ENCODE measurements around the gene GRIPAP1. TPM values are rescaled to one million over a fixed set of nuclear protein-coding genes. Genes with fewer than 3 reads are reported as not detected.
"Not testable (repeated sequence)": the region's sequence is repeated elsewhere in the genome, so short reads cannot be mapped to it uniquely, and the experiment has no call there.

Gene GRIPAP1
- total RNA-seq, 1 experiment from 2014 or later = 18.0 TPM

DNA sequence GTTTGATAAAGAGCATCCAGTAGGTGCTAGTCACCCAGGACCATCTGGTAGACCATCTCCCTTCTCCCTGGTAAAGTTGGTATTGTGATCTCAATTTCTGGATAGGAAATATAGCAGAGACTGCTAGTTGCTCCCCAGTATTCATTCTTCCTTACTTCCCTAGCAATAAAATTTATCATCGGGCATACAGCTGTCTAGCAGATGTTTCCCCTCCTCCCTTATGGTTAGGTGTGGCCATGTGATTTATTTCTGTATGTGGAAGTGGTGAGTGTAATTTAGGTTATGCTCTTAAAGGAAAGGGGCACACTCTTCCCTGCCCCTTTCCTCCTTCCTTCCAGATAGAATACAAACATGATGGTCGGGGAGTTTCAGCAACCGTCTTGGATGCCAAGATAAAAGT is 18.2 kb downstream of the GRIPAP1 start:
- DNase-seq = no peak
- Histone ChIP-seq H3K27ac (ENCODE audit: low read length) (no peak overlapping the region), H3K4me3 (ENCODE audit: low read length) (no peak overlapping the region), H3K9ac (ENCODE audit: low read length) (no peak overlapping the region), H3K79me2 (ENCODE audit: low read length) (no peaks in the 10 kb centered on the region), H3K27me3 (ENCODE audit: low read length) (no peaks in the 10 kb centered on the region), H3K9me2 (replicated peaks; ENCODE audit: insufficient read depth, low read length) (no peaks in the 10 kb centered on the region), H3K36me3 (ENCODE audit: insufficient read depth, low read length) (no peaks in the 10 kb centered on the region), H3K9me3 (ENCODE audit: low read length) (no peaks in the 10 kb centered on the region), H4K20me1 (ENCODE audit: insufficient read depth, low read depth, low read length) (no peaks in the 10 kb centered on the region), H2AFZ (ENCODE audit: low read length) (no peak overlapping the region), H3K4me2 (ENCODE audit: low read depth, low read length, poor library complexity, severe bottlenecking) (no peak overlapping the region), H3K4me1 (ENCODE audit: low read length) (no peaks in the 10 kb centered on the region)

GRCh38 chrX:48983081-48983480 is 19.0 kb downstream of the GRIPAP1 start:
- Histone ChIP-seq H3K79me2 (ENCODE audit: low read length) (no peaks in the 10 kb centered on the region), H3K4me1 (ENCODE audit: low read length) (no peaks in the 10 kb centered on the region), H3K4me2 (ENCODE audit: low read depth, low read length, poor library complexity, severe bottlenecking) (no peak overlapping the region), H3K27ac (ENCODE audit: low read length) (no peak overlapping the region), H3K9me3 (ENCODE audit: low read length) (no peaks in the 10 kb centered on the region), H3K9ac (ENCODE audit: low read length) (no peak overlapping the region), H3K36me3 (ENCODE audit: insufficient read depth, low read length) (no peaks in the 10 kb centered on the region), H3K27me3 (ENCODE audit: low read length) (no peaks in the 10 kb centered on the region), H3K4me3 (ENCODE audit: low read length) (no peak overlapping the region), H3K9me2 (replicated peaks; ENCODE audit: insufficient read depth, low read length) (no peaks in the 10 kb centered on the region), H2AFZ (ENCODE audit: low read length) (no peak overlapping the region), H4K20me1 (ENCODE audit: insufficient read depth, low read depth, low read length) (no peaks in the 10 kb centered on the region)
- no peak for DNase-seq

DNA sequence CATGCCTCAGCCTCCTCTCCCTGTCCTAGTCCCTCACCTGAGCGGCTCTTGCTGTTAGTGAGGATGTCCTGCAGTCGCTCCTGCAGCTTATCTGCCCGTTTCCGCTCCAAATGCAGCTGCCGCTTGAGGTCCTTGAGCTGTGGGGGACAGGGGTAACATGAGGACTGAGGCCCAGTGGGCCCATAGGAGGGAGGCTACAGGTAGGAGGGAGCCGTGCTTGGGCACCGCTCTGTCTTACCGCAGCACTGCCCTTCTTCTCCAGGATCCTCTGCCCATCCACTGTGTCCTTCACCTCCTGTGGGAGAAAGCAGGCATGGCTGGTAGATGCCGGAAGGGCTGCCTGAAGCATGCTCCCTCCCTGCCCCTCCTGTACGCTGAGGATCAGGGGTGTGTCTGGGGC is 20.9 kb downstream of the GRIPAP1 start:
- H3K9ac ChIP-seq (ENCODE audit: low read length) = no peak overlapping the region
- H4K20me1 ChIP-seq (ENCODE audit: insufficient read depth, low read depth, low read length) = no peaks in the 10 kb centered on the region
- H3K36me3 ChIP-seq (ENCODE audit: insufficient read depth, low read length) = no peaks in the 10 kb centered on the region

DNA sequence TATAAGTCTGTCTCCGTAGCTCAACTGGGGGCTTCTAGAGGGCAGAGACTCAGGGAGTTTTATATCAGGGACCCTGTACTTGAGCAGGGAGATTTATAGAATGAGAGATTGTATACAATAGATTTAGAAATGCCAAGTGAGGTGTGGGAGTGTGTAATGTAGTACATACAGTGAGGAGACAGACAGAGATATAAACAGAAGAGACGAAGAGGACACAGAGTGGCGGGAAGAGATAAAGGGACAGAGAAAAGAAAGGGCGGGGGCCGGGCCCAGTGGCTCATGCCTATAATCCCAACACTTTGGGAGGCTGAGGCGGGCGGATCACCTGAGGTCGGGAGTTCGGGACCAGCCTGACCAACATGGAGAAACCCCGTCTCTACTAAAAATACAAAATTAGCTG is 21.7 kb downstream of the GRIPAP1 start:
- not testable (repeated sequence) for H3K79me2 ChIP-seq (ENCODE audit: low read length); DNase-seq; H4K20me1 ChIP-seq (ENCODE audit: insufficient read depth, low read depth, low read length); H3K9ac ChIP-seq (ENCODE audit: low read length); H3K4me3 ChIP-seq (ENCODE audit: low read length); H3K9me3 ChIP-seq (ENCODE audit: low read length); H3K4me2 ChIP-seq (ENCODE audit: low read depth, low read length, poor library complexity, severe bottlenecking); H3K27ac ChIP-seq (ENCODE audit: low read length); H2AFZ ChIP-seq (ENCODE audit: low read length); H3K27me3 ChIP-seq (ENCODE audit: low read length); H3K36me3 ChIP-seq (ENCODE audit: insufficient read depth, low read length); H3K4me1 ChIP-seq (ENCODE audit: low read length); H3K9me2 ChIP-seq (replicated peaks; ENCODE audit: insufficient read depth, low read length)

More for the DNA sequence above, 20.9 kb downstream of the GRIPAP1 start:
- no peaks in the 10 kb centered on the region for H3K79me2 ChIP-seq (ENCODE audit: low read length)
- H3K27ac ChIP-seq (ENCODE audit: low read length) = no peak overlapping the region
- H3K4me3 ChIP-seq (ENCODE audit: low read length) = no peak overlapping the region
- H3K4me1 ChIP-seq (ENCODE audit: low read length) = no peaks in the 10 kb centered on the region
- H2AFZ ChIP-seq (ENCODE audit: low read length) = no peak overlapping the region
- H3K4me2 ChIP-seq (ENCODE audit: low read depth, low read length, poor library complexity, severe bottlenecking) = no peak overlapping the region
- H3K9me3 ChIP-seq (ENCODE audit: low read length) = no peaks in the 10 kb centered on the region
- H3K9me2 ChIP-seq (replicated peaks; ENCODE audit: insufficient read depth, low read length) = no peaks in the 10 kb centered on the region
- no peaks in the 10 kb centered on the region for H3K27me3 ChIP-seq (ENCODE audit: low read length)
- DNase-seq = no peak

DNA sequence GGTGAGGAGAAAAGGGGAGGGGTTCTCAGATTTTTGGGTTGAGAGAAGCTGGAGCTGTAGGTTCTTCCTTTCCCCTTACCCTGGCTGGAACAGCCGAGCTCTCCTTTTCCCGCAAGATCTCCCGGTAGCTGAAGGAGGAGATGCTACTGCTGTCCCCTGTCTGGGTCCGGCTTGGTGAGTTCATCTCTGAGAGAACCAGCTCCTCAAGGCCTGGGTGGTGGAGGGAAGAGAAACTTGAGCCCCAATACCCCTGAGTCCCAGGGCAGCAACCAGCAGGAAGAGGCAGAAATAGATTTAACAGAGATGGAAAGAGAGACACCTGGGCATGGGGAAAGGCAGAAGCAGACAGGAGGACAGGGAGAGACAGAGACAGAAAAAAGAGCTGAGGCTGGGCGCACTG is 23.8 kb downstream of the GRIPAP1 start:
- no peaks in the 10 kb centered on the region for H3K4me1 ChIP-seq (ENCODE audit: low read length)
- no peaks in the 10 kb centered on the region for H3K27me3 ChIP-seq (ENCODE audit: low read length)
- no peak for DNase-seq
- no peaks in the 10 kb centered on the region for H3K79me2 ChIP-seq (ENCODE audit: low read length)
- H3K9me3 ChIP-seq (ENCODE audit: low read length) = no peaks in the 10 kb centered on the region
- no peaks in the 10 kb centered on the region for H4K20me1 ChIP-seq (ENCODE audit: insufficient read depth, low read depth, low read length)
- no peaks in the 10 kb centered on the region for H3K36me3 ChIP-seq (ENCODE audit: insufficient read depth, low read length)
- H3K4me2 ChIP-seq (ENCODE audit: low read depth, low read length, poor library complexity, severe bottlenecking) = no peak overlapping the region
- no peak overlapping the region for H3K27ac ChIP-seq (ENCODE audit: low read length)
- H3K4me3 ChIP-seq (ENCODE audit: low read length) = no peak overlapping the region
- no peak overlapping the region for H2AFZ ChIP-seq (ENCODE audit: low read length)
- H3K9me2 ChIP-seq (replicated peaks; ENCODE audit: insufficient read depth, low read length) = no peaks in the 10 kb centered on the region
- no peak overlapping the region for H3K9ac ChIP-seq (ENCODE audit: low read length)

- no peaks in the 10 kb centered on the region for H3K9me2 ChIP-seq (replicated peaks; ENCODE audit: insufficient read depth, low read length)
- no peak overlapping the region for H3K9ac ChIP-seq (ENCODE audit: low read length)
- H4K20me1 ChIP-seq (ENCODE audit: insufficient read depth, low read depth, low read length) = no peaks in the 10 kb centered on the region
- H3K27ac ChIP-seq (ENCODE audit: low read length) = no peak overlapping the region
- H3K4me1 ChIP-seq (ENCODE audit: low read length) = no peaks in the 10 kb centered on the region
- no peaks in the 10 kb centered on the region for H3K36me3 ChIP-seq (ENCODE audit: insufficient read depth, low read length)
- no peak for DNase-seq
- no peaks in the 10 kb centered on the region for H3K27me3 ChIP-seq (ENCODE audit: low read length)
- H3K4me3 ChIP-seq (ENCODE audit: low read length) = no peak overlapping the region
- H3K79me2 ChIP-seq (ENCODE audit: low read length) = no peaks in the 10 kb centered on the region
- no peak overlapping the region for H3K4me2 ChIP-seq (ENCODE audit: low read depth, low read length, poor library complexity, severe bottlenecking)
- no peak overlapping the region for H2AFZ ChIP-seq (ENCODE audit: low read length)
- H3K9me3 ChIP-seq (ENCODE audit: low read length) = no peaks in the 10 kb centered on the region
These were observed 26.0 kb downstream of the GRIPAP1 start for GRCh38 chrX:48976086-48976485.

DNA sequence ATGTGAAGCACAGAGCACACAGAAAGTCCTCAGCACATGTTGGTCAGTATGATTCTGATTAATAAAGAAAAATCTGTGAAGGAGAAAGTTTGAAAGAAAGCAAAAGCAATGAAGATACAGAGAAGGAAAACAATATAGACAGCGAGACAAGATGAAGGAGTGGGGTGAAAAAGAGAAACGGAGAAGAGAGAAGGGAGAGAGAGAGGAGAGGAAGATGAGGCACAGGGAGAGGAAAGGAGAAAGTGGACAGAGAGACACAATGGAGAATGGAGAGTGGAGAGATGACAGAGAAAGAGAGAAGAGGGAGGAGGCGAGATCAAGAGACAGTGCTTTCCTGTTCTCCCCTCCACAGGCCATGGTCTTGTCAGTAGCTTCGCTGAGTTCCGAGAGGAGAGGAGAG is 26.5 kb downstream of the GRIPAP1 start:
- no peaks in the 10 kb centered on the region for H3K9me2 ChIP-seq (replicated peaks; ENCODE audit: insufficient read depth, low read length)
- no peaks in the 10 kb centered on the region for H3K9me3 ChIP-seq (ENCODE audit: low read length)
- no peaks in the 10 kb centered on the region for H3K4me1 ChIP-seq (ENCODE audit: low read length)
- no peak overlapping the region for H3K4me3 ChIP-seq (ENCODE audit: low read length)
- no peak for DNase-seq
- no peak overlapping the region for H3K9ac ChIP-seq (ENCODE audit: low read length)
- no peak overlapping the region for H3K4me2 ChIP-seq (ENCODE audit: low read depth, low read length, poor library complexity, severe bottlenecking)
- H3K27ac ChIP-seq (ENCODE audit: low read length) = no peak overlapping the region
- H3K36me3 ChIP-seq (ENCODE audit: insufficient read depth, low read length) = no peaks in the 10 kb centered on the region
- H2AFZ ChIP-seq (ENCODE audit: low read length) = no peak overlapping the region
- H3K79me2 ChIP-seq (ENCODE audit: low read length) = no peaks in the 10 kb centered on the region
- no peaks in the 10 kb centered on the region for H3K27me3 ChIP-seq (ENCODE audit: low read length)
- H4K20me1 ChIP-seq (ENCODE audit: insufficient read depth, low read depth, low read length) = no peaks in the 10 kb centered on the region

DNA sequence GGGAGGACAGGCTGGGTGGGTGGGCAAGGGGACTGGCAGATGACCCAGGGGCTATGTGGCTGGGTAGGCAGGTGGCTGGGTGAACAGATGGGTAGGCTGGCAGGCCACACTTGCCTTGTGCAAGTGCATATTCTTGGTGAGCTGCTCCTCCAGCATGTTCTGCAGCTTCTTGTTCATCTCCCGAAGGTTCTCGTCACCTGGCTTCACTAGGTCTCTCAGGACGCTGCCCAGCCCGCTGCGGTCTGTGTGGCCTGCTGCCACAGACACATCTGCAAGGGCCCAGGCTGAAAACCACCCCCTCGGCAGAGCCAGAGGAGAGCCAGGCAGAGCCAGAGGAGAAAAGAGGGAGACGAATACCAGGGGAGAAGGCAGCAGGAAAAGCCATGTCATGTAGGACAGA is 27.0 kb downstream of the GRIPAP1 start:
- H4K20me1 ChIP-seq (ENCODE audit: insufficient read depth, low read depth, low read length) = no peaks in the 10 kb centered on the region
- H3K9me3 ChIP-seq (ENCODE audit: low read length) = no peaks in the 10 kb centered on the region

GRCh38 chrX:48974574-48974973 is 27.5 kb downstream of the GRIPAP1 start:
- no peak overlapping the region for H3K4me2 ChIP-seq (ENCODE audit: low read depth, low read length, poor library complexity, severe bottlenecking)

More for the DNA sequence above, 27.0 kb downstream of the GRIPAP1 start:
- no peaks in the 10 kb centered on the region for H3K9me2 ChIP-seq (replicated peaks; ENCODE audit: insufficient read depth, low read length)
- H3K4me3 ChIP-seq (ENCODE audit: low read length) = no peak overlapping the region
- no peaks in the 10 kb centered on the region for H3K79me2 ChIP-seq (ENCODE audit: low read length)
- no peaks in the 10 kb centered on the region for H3K36me3 ChIP-seq (ENCODE audit: insufficient read depth, low read length)
- H3K4me1 ChIP-seq (ENCODE audit: low read length) = no peaks in the 10 kb centered on the region
- no peak overlapping the region for H3K9ac ChIP-seq (ENCODE audit: low read length)
- H2AFZ ChIP-seq (ENCODE audit: low read length) = no peak overlapping the region
- DNase-seq = no peak
- H3K4me2 ChIP-seq (ENCODE audit: low read depth, low read length, poor library complexity, severe bottlenecking) = no peak overlapping the region
- H3K27ac ChIP-seq (ENCODE audit: low read length) = no peak overlapping the region
- no peaks in the 10 kb centered on the region for H3K27me3 ChIP-seq (ENCODE audit: low read length)

More at GRCh38 chrX:48974574-48974973, 27.5 kb downstream of the GRIPAP1 start:
- H2AFZ ChIP-seq (ENCODE audit: low read length) = no peak overlapping the region
- H3K9me3 ChIP-seq (ENCODE audit: low read length) = no peaks in the 10 kb centered on the region
- no peak overlapping the region for H3K27ac ChIP-seq (ENCODE audit: low read length)
- H3K79me2 ChIP-seq (ENCODE audit: low read length) = no peaks in the 10 kb centered on the region
- H3K4me1 ChIP-seq (ENCODE audit: low read length) = no peaks in the 10 kb centered on the region
- H3K9me2 ChIP-seq (replicated peaks; ENCODE audit: insufficient read depth, low read length) = no peaks in the 10 kb centered on the region
- H4K20me1 ChIP-seq (ENCODE audit: insufficient read depth, low read depth, low read length) = no peaks in the 10 kb centered on the region
- no peak overlapping the region for H3K4me3 ChIP-seq (ENCODE audit: low read length)
- DNase-seq = no peak
- H3K27me3 ChIP-seq (ENCODE audit: low read length) = no peaks in the 10 kb centered on the region
- no peaks in the 10 kb centered on the region for H3K36me3 ChIP-seq (ENCODE audit: insufficient read depth, low read length)
- H3K9ac ChIP-seq (ENCODE audit: low read length) = no peak overlapping the region

Measured in Karpas-422 (cell line).